Panc1 (cell line): ENCODE results near the gene COPZ1. TPM values are rescaled to one million over a fixed set of nuclear protein-coding genes. Genes with fewer than 3 reads are reported as not detected.

Source experiments
- ATAC-seq: fragments of 200-7000 bp; cut with Tn5 transposase; 2 replicates; pipeline ENCODE4 v1.9.1; 2020; ENCODE audit warnings: mild to moderate bottlenecking, moderate library complexity
- BruUV-seq: library from RNA; stranded (reverse); fragments of 400-500 nt; replicated peaks from 2 replicates; lab custom pipeline; 2021; lab: Mats Ljungman, UMichigan
- CTCF ChIA-PET: fragments of 300-600 bp; sonication (Branson Sonifier 250); formaldehyde crosslinking; loops from one replicate; lab custom pipeline; 2022; ENCODE audit warnings: antibody characterized with exemption; lab: Charles Lee
- POLR2A ChIA-PET: fragments of 300-600 bp; sonication (Branson Sonifier 250); formaldehyde crosslinking; loops from one replicate; lab custom pipeline; 2022; ENCODE audit warnings: antibody characterized with exemption; lab: Charles Lee
- DNase-seq: peaks from one replicate; pipeline ENCODE4 v3.0.0-alpha.2; 2010; ENCODE audit warnings: low read depth, low spot score
- H3K27ac ChIP-seq: 2 replicates; pipeline ENCODE4 v1.5.1; 2011; ENCODE audit warnings: mild to moderate bottlenecking, low read length, inconsistent platforms
- H3K27me3 ChIP-seq: fragments of 200-500 bp; sonication (Bioruptor generic); 2 replicates; pipeline ENCODE4 v1.6.0; 2014; ENCODE audit warnings: low read length, inconsistent platforms; ENCODE audit not compliant: control insufficient read depth, insufficient read depth
- H3K36me3 ChIP-seq: fragments of 200-500 bp; sonication (Bioruptor generic); 2 replicates; pipeline ENCODE4 v1.5.1; 2014; ENCODE audit warnings: inconsistent platforms, mild to moderate bottlenecking, low read length, moderate library complexity; ENCODE audit not compliant: control insufficient read depth, insufficient read depth
- H3K4me1 ChIP-seq: 2 replicates; pipeline ENCODE4 v1.5.1; 2011; ENCODE audit warnings: inconsistent platforms, mild to moderate bottlenecking, low read length, moderate library complexity; ENCODE audit not compliant: control insufficient read depth, insufficient read depth
- H3K4me3 ChIP-seq, 2 experiments: 2 replicates each; pipeline ENCODE4 v1.5.1; 2011 to 2012; ENCODE audit warnings: low read depth in 2 of 2, low read length in 2 of 2, mild to moderate bottlenecking in 2 of 2, inconsistent platforms in 1 of 2, moderate library complexity in 1 of 2
- H3K9me3 ChIP-seq: fragments of 200-500 bp; sonication (Bioruptor generic); 2 replicates; pipeline ENCODE4 v1.5.1; 2014; ENCODE audit warnings: low read depth, mild to moderate bottlenecking, inconsistent platforms, low read length, moderate library complexity; ENCODE audit not compliant: control insufficient read depth, insufficient read depth
- POLR2AphosphoS5 ChIP-seq: IDR thresholded peaks from 2 replicates; pipeline ENCODE4 v1.6.1; 2012; ENCODE audit warnings: mild to moderate bottlenecking, low read depth, low read length, moderate library complexity
- SIN3A ChIP-seq: IDR thresholded peaks from 2 replicates; pipeline ENCODE4 v1.6.1; 2012; ENCODE audit warnings: low read depth, mild to moderate bottlenecking, low read length, moderate library complexity, borderline replicate concordance; ENCODE audit not compliant: insufficient read depth
- TCF7L2 ChIP-seq: IDR thresholded peaks from 2 replicates; pipeline ENCODE4 v1.6.1; 2011; ENCODE audit warnings: mild to moderate bottlenecking, low read depth, low read length, inconsistent platforms
- in situ Hi-C: cut with HindIII; loops from 2 replicates; pipeline ENCODE4 v1.10.0; 2016; ENCODE audit warnings: low sequenced_read_pairs, low pct_unique_long_range_greater_than_20kb
- intact Hi-C: fragments of 100-400 bp; cut with micrococcal nuclease; formaldehyde crosslinking; loops from one replicate; pipeline ENCODE4 v1.10.0; 2022; ENCODE audit not compliant: unreplicated experiment
- total RNA-seq: library from RNA; stranded (reverse); gene quantifications from one replicate; pipeline ENCODE4 v1.2.1, GENCODE V29; 2021; ENCODE audit not compliant: unreplicated experiment
- TF ChIP-seq, protein P1 (sequence below): fragments of 450-650 bp; IDR thresholded peaks from 2 replicates; pipeline ENCODE4 v1.5.1; 2017; ENCODE audit warnings: mild to moderate bottlenecking
- TF ChIP-seq, protein P2 (sequence below), 2 experiments: IDR thresholded peaks; 2 replicates each; pipeline ENCODE4 v1.6.1; 2011 to 2012; ENCODE audit warnings: low read depth in 2 of 2, control low read depth in 1 of 2, low read length in 1 of 2, mild to moderate bottlenecking in 1 of 2, moderate library complexity in 1 of 2; ENCODE audit not compliant: insufficient read depth in 1 of 2

COPZ1 gene
- total RNA-seq, 1 experiment from 2014 or later: 175 TPM

DNA sequence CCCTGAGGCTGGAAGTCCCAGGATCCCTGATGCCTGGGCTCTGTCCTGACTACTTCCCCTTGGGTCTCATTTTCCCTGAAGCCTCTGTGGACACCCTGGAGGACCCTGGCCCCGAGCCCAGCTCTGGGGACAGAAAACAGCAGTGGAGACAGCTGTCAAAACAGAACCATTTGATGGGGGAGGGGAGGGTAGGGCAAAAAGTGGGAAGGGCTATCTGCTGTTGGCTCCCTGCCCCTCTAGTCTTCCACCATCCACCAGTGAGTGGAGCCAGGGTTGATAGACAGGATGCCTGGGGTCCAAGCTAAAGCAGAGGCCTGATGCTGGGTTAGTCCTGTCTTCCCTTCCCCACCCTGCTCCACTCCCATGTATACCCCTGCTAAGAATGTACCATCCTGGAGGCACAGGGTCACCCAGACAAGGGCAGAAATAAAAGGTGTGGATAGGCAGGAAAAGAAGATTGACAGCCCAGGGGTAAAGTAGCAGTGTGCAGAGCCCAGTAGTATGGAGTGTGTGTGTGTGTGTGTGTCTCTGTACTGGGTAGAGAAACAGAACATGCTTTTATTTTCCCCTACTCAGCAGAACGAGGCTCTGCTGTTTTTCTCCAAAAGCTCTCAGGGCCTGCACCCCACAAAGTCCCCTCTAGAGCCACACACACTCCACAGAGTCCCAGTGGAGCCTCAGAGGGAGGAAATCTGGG, 49.8 kb downstream of the COPZ1 start:
- no peak overlapping the region for H3K4me3 ChIP-seq
- ChIA-PET CTCF (no interaction called here), POLR2A (interaction anchor here (0.6 kb wide), 1 partner anchor 50 kb away, joined by 3 read pairs; the partner anchor contains the start of gene COPZ1)
- ATAC-seq: no peak
- H3K36me3 ChIP-seq: no peaks in the 10 kb centered on the region
- no peaks in the 10 kb centered on the region for H3K27me3 ChIP-seq
- DNase-seq: no peak
- in situ Hi-C loops (no loop called here), intact Hi-C loops (no loop called here)
- H3K27ac ChIP-seq: no peak overlapping the region
- H3K9me3 ChIP-seq: no peaks in the 10 kb centered on the region
- TF ChIP-seq, protein P1, sequence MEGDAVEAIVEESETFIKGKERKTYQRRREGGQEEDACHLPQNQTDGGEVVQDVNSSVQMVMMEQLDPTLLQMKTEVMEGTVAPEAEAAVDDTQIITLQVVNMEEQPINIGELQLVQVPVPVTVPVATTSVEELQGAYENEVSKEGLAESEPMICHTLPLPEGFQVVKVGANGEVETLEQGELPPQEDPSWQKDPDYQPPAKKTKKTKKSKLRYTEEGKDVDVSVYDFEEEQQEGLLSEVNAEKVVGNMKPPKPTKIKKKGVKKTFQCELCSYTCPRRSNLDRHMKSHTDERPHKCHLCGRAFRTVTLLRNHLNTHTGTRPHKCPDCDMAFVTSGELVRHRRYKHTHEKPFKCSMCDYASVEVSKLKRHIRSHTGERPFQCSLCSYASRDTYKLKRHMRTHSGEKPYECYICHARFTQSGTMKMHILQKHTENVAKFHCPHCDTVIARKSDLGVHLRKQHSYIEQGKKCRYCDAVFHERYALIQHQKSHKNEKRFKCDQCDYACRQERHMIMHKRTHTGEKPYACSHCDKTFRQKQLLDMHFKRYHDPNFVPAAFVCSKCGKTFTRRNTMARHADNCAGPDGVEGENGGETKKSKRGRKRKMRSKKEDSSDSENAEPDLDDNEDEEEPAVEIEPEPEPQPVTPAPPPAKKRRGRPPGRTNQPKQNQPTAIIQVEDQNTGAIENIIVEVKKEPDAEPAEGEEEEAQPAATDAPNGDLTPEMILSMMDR: no peak
- TF ChIP-seq SIN3A: no peak
- no peak for TF ChIP-seq POLR2AphosphoS5
- TF ChIP-seq TCF7L2: no peak
- TF ChIP-seq, protein P2, sequence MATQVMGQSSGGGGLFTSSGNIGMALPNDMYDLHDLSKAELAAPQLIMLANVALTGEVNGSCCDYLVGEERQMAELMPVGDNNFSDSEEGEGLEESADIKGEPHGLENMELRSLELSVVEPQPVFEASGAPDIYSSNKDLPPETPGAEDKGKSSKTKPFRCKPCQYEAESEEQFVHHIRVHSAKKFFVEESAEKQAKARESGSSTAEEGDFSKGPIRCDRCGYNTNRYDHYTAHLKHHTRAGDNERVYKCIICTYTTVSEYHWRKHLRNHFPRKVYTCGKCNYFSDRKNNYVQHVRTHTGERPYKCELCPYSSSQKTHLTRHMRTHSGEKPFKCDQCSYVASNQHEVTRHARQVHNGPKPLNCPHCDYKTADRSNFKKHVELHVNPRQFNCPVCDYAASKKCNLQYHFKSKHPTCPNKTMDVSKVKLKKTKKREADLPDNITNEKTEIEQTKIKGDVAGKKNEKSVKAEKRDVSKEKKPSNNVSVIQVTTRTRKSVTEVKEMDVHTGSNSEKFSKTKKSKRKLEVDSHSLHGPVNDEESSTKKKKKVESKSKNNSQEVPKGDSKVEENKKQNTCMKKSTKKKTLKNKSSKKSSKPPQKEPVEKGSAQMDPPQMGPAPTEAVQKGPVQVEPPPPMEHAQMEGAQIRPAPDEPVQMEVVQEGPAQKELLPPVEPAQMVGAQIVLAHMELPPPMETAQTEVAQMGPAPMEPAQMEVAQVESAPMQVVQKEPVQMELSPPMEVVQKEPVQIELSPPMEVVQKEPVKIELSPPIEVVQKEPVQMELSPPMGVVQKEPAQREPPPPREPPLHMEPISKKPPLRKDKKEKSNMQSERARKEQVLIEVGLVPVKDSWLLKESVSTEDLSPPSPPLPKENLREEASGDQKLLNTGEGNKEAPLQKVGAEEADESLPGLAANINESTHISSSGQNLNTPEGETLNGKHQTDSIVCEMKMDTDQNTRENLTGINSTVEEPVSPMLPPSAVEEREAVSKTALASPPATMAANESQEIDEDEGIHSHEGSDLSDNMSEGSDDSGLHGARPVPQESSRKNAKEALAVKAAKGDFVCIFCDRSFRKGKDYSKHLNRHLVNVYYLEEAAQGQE (IDR thresholded peaks at IDR 0.05; ENCODE audit: insufficient read depth in 1 of 2, low read depth in 2 of 2, low read length in 1 of 2): no peak
- BruUV-seq: no TSS peak
- H3K4me1 ChIP-seq: peaks cover 2% of the 10 kb centered on the region; the same call in 1 of the 2 replicates

DNA sequence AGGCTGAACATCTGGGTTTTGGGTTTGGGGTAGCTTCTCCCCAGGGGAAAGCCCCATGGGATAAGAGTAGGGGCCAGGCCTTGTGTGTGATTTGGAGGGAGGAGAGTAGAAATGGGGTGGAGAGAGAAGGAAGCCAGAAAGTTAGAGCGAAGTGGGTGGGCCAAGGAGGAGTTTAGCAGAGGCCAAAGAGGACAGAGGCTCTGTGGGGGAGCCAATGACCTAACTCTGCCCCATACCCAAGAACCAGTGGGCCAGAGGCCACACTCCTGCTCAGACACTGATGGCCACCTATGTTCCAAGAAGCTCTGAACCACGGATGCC, 50.3 kb downstream of the COPZ1 start:
- H3K36me3 ChIP-seq: no peaks in the 10 kb centered on the region
- intact Hi-C loops (no loop called here), in situ Hi-C loops (no loop called here)
- TF ChIP-seq, protein P2 (IDR thresholded peaks at IDR 0.05; ENCODE audit: insufficient read depth in 1 of 2, low read depth in 2 of 2, low read length in 1 of 2): no peak
- no peak for ATAC-seq
- no peaks in the 10 kb centered on the region for H3K27me3 ChIP-seq
- no peak overlapping the region for H3K27ac ChIP-seq
- no peak for DNase-seq
- peaks cover 2% of the 10 kb centered on the region; the same call in 1 of the 2 replicates for H3K4me1 ChIP-seq
- ChIA-PET POLR2A (interaction anchor here (0.6 kb wide), 1 partner anchor 50 kb away, joined by 3 read pairs; the partner anchor contains the start of gene COPZ1), CTCF (no interaction called here)
- BruUV-seq: no TSS peak
- H3K4me3 ChIP-seq: no peak overlapping the region
- H3K9me3 ChIP-seq: no peaks in the 10 kb centered on the region
